ENCODE data around the gene NIPAL1.

DNA sequence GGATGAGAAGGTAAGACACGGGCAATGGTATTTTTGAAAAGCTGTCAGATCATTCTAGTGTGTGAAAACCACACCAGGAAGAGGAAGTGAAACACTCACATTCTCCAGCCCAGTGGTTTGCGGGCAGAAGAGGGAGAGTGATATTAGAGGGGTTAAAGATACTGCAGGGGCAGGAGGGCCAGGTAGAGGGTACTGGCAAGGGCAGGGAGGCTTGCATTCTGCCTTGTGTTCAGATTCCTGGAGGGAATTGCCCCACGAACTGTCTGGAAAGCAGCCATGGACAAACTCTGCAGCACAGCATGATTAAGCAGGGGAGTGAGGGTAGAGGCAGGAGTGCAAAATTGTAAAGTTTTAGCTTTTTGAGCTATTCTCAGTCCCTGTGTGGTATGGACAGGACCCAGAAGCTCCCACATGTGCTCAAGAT, 30.9 kb downstream of the NIPAL1 start:
- TF ChIP-seq, protein P1, sequence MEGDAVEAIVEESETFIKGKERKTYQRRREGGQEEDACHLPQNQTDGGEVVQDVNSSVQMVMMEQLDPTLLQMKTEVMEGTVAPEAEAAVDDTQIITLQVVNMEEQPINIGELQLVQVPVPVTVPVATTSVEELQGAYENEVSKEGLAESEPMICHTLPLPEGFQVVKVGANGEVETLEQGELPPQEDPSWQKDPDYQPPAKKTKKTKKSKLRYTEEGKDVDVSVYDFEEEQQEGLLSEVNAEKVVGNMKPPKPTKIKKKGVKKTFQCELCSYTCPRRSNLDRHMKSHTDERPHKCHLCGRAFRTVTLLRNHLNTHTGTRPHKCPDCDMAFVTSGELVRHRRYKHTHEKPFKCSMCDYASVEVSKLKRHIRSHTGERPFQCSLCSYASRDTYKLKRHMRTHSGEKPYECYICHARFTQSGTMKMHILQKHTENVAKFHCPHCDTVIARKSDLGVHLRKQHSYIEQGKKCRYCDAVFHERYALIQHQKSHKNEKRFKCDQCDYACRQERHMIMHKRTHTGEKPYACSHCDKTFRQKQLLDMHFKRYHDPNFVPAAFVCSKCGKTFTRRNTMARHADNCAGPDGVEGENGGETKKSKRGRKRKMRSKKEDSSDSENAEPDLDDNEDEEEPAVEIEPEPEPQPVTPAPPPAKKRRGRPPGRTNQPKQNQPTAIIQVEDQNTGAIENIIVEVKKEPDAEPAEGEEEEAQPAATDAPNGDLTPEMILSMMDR (IDR thresholded peaks at IDR 0.05; ENCODE audit: borderline replicate concordance, extremely low read depth, low read length, poor library complexity, severe bottlenecking), result no peak
- TF ChIP-seq EZH2 (IDR thresholded peaks at IDR 0.05; ENCODE audit: borderline replicate concordance, low read depth, low read length, severe bottlenecking), result no peak

Data from DND-41 (cell line).